GM19238 (cell line): ENCODE measurements around the gene ZNF668.
"Not testable (repeated sequence)": the region's sequence is repeated elsewhere in the genome, so short reads cannot be mapped to it uniquely, and the experiment has no call there.

Experiments used
- DNase-seq: peaks from one replicate; pipeline ENCODE4 v3.0.0; 2011; ENCODE audit warnings: low spot score; ENCODE audit not compliant: insufficient read length

The ZNF668 gene

DNA sequence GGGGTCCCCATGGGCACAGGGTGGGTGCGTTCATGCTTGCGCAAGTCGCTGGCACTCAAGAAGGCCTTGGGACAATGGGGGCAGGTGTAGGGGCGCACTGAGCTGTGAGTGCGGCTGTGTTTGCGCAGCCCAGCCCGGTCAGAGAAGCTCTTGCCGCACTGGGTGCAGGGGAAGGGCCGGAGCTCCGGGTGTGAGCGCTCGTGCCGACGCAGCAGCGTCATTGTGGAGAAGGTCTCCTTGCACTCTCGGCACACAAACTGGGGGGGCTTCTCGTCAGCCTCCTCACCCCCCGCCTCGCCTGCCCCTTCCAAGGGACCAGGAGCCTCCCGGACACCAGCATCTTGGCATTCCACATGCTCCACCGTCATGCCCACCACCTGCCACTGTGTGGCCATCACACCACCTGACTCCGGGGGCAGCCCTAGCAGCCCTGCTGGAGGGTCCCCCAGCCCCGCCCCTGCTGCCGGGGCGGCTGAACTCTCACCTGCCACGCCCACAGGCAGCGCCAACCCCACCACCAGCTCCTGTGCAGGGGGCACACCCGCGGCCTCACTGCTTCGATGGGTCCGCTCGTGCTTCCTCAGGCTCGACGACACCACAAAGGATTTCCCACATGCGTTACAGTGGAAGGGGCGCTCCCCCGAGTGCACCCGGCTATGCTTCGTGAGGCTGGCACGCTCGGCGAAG lies 12.8 kb downstream of the ZNF668 start:
- no peak for DNase-seq

DNA sequence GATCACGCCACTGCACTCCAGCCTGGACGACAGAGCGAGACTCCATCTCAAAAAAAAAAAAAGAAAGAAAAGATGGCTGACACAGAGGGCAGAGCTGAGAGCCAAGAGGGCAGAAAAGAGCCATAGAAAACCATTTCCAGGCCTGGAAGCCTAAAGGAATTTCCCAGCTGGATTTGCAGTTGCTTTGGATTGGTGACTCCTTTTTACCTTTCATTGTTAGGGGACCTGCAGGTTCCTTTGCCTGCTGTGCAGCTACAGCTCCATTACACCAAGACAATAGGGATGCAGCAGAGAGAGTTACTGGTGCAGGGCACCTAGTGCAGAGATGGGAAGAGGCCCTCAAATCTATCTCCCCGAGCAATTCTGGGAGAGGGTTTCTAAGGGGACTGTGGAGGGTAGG lies 18.4 kb downstream of the ZNF668 start:
- DNase-seq, result no peak

DNA sequence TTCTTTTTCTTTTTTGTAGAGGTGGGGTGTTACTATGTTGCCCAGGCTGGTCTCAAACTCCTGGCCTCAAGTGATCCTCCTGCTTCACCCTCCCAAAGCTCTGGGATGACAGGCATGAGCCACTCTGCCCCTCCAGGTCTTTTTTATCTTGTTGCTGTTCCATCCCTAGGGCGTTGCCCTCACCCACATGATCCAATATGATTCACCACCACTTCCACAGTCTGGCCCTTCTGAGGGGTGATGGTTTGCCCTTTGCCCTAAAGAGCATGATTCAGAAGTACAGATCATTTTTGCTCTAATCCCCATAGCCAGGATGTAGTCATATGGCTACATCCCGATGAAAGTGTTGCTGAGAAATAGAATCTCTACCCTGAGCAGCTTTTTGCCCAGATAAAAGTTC lies 21.9 kb downstream of the ZNF668 start:
- DNase-seq, result no peak

DNA sequence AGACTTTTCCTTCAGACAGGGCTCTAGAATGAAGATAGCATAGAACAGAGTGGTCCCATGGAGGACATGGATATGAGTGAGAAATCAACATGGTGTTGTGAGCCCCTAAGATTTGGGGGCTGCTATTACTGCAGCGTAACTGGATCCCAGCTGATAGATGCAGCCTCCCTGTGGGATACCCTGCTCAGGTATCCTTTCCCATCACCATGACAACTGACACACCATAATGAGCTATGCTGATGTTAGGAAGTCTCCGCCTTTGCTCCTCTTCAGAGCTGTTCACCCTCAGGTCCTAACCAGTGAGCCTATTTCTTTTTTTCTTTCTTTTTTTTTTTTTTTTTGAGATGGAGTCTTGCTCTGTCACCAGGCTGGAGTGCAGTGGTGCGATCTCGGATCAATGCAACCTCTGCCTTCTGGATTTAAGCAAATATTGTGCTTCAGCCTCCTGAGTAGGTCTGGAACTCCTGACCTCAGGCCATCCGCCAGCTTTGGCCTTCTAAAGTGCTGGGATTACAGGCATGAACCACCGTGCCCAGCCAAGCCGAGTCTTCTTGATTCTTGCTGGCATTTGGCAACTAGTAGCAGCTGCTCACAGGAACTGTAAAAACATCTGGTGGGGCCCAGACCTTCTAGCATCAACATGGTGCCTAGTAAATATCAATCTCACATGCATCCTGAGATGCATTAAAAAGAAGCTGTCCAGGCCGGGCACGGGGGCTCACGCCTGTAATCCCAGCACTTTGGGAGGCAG lies 23.6 kb downstream of the ZNF668 start:
- DNase-seq, result no peak

DNA sequence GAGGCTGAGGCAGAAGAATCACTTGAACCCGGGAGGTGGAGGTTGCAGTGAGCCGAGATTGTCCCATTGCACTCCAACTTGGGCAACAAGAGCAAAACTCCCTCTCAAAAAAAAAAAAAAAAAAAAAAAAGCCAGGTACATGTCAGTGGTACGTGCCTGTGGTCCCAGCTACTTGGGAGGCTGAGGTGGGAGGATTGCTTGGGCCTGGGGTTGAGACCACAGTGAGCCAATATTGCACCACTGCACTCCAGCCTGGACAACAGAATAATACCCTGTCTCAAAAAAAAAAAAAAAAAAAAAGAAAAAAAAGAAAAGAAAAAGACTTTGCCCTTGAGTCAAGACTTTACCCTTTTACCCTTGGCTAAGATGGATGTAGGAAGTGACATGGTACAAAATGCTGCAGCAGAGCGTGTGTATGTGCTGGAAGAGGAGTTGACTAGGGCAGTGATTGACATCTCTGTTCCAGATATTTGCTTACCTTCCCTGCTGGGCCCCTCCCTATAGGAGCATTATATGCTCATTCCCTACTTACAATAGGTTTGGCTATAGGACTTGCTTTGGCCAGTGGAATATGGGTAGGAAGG lies 30.1 kb downstream of the ZNF668 start:
- DNase-seq, result no peak

DNA sequence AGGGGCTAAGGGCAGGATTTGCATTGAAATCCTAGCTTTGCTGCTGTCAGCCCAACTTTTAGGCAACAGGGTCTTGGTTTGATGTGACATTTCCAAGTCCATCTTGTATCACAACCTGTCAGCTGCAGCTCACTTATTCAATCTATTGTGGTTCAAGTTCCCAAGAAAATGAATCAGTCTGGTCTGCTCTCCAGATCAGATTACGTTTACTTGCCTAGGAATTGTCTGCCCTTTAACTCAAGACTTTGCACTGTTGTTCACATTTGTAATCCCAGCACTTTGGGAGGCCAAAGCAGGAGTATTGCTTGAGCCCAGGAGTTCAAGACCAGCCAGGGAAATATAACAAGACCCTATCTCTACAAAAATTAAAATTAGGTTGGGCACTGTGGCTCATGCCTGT lies 30.7 kb downstream of the ZNF668 start:
- DNase-seq, result no peak

DNA sequence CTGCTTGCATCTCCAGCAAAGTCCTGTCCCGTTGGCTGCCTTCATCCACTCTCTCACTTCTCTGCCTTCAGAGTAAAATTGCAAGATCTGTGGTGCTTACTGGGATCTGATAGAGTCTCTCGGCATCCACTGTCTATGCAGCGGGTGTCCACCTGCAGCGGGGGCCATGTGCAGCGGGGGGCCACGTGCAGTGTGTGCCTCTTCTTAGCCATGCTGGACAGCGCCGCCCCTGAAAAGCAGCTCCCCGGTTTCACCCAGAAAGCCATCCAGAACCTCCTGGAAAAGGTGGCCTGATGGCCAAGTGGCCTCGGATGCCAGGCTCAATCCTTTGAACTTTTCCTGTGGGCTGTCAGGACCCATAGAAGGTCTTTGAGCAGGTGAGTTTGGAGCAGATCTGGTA lies 31.2 kb downstream of the ZNF668 start:
- no peak for DNase-seq

DNA sequence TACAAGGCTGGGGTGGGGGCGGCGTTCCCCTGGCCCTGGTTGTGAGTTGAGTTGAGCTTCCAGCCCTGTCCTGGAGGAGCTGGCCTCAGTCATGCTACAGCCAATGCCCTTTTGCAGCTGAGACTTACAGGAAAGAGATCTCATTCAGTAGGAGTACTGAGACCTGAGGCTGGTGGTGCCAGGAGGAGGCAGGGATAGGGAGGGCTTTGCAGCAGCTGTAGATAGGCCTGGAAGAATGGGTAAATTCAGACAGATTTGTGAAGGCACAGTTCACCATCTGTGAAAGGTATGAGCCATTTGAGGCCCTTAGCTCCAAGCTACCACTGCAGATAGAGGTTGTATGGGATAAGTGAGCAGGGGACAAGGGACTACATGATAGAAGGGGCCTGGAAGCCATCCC lies 35.0 kb downstream of the ZNF668 start:
- no peak for DNase-seq

DNA sequence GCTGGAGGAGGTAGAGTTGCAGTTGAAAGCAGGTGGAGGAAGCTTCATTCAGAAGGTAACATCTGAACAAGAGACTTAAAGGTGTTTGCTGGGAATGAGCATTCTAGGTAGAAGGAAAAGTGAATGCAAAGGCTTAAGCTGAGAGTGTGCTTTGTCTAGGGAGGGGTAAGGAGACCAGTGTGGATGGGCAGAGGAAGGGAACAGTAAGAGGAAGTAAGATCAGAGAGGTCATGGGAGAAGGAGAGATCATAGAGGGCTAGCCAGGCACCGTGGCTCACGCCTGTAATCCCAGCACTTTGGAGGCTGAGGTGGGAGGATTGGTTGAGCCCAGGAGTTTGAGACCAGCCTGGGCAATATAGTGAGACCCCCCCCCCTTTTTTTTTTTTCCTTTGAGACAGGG lies 37.3 kb downstream of the ZNF668 start:
- DNase-seq, result no peak

DNA sequence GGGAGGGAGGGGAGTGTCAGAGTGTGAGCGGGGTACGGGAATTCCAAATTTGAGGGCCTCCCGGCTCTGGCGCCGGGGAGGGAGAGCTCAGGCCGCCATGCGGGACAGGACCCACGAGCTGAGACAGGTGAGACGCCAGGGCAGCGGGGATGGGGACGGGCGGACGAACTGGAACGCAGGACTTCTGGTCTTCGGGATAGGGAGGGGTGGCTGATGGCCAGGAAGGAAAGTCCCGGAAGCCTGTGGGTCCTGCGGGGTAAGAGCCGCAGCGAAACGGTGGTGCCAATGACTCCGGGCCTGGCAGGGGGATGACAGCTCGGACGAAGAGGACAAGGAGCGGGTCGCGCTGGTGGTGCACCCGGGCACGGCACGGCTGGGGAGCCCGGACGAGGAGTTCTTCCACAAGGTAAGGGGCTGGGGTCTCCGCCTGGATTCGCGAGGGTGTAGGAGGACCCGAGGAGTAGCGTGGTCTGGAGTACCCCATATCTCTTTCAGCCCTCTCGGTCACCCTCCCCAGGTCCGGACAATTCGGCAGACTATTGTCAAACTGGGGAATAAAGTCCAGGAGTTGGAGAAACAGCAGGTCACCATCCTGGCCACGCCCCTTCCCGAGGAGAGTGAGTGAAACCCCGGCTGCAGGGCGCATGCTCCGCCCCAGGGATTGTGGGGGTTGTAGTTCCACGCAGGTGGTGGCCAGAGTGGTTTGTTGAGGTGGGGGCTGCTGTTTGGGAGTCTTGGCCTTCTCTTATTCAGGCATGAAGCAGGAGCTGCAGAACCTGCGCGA lies 40.1 kb downstream of the ZNF668 start:
- peak; percentile 95 for DNase-seq

DNA sequence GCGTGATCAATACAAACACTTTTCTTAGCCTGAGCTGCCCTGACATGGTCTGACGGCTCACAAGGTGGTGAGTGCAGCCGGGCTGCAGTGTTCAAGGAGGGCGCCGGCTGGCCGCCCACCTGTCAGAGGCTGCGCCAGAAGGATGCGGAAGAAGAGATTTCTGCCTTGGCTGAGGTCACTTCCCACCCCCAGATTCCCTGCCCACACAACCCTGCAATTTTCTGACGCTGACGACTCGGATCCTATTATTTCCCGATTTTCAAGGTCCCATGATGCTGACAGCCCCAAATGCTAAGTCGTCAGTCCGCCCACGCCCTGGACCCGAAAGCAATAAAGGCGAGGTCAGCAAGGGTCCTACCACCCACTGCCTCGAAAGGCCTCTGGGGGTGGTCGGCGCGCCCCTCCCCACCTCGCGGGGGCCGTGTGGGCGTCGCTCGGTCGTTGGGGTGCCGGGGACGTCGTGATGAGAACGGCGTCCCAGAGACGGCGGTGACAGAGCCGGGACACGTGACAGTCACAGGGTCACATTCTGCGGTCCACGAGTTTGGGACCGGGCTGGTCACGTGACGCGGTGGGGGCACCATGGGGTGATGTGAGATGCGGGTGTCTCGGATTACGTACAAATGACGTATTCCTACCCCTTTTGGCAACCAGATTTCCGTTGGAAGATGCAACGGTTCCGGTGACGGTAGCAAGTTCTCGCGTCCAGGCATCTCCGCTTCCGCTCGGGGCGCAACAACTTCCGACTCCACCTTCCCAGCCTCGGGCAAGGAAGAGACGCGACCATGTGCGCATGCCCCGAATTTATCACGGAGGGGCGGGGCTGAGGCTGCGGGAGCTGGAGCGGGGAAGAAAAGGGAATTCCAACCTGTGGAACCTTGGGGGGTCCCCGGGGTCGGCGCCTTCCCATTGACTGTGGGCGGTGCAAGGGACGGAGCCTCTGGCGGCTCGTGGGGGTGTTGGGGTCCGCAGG lies 41.0 kb downstream of the ZNF668 start, which contains the start of gene STX4:
STX4 (plus strand) TSS at position 823 of the 973 bp plus-strand sequence. CDS start 248 bp downstream, outside the sequence.
- peak; percentile 89 for DNase-seq

DNA sequence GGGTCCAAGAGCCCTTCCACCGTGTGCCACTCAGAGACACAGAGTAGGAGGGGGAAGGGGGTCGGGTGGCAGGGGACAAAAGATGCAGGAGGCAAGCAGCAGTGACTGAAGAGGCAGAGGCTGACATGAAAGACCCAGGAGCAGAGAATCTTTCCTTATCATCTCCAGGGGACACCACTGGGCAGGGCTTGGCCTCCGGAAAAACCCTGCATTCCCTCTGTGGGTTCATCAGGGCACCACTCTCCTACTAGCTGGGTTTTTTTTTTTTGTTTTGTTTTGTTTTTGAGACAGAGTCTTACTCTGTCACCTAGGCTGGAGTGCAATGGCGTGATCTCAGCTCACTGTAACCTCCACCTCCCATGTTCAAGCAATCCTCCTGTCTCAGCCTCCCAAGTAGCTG lies 42.8 kb downstream of the ZNF668 start:
- DNase-seq, result no peak

DNA sequence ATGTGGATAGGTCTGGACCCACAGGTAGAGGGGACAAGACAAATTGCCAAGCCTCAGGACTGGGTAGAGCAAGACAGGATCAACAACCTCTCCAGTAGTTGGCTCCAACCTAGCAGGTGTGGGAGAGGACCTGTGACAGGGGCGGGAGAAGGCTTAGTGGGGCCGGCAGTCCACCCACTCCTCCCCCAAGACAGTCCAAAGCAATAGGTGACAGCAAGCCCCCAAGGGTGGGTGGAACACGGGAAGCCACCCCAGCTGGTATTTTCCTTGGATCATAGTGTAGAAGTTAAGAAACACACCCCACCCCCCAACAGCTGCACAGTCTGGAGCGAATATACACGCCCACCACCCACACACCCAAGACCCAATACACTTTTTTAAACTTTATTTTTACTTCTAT lies 44.8 kb downstream of the ZNF668 start:
- DNase-seq, result no peak

DNA sequence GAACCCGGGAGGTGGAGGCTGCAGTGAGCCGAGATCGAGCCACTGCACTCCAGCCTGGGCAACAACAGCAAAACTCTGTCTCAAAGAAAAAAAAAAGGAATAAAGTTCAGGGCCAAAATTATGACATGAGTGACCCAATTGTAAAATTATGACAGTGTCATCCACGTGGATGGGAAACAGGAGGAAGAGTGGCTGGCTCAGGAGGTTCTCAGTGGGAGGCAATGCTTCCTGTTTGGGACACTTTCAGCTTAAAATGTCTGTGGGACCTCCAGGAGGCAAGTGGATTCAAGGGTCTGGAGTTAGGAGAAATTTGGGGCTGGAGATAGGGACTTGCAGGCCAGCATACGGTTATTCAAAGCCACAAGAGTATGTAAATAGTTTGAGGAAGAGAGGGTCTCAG lies 48.7 kb downstream of the ZNF668 start:
- DNase-seq, result no peak

DNA sequence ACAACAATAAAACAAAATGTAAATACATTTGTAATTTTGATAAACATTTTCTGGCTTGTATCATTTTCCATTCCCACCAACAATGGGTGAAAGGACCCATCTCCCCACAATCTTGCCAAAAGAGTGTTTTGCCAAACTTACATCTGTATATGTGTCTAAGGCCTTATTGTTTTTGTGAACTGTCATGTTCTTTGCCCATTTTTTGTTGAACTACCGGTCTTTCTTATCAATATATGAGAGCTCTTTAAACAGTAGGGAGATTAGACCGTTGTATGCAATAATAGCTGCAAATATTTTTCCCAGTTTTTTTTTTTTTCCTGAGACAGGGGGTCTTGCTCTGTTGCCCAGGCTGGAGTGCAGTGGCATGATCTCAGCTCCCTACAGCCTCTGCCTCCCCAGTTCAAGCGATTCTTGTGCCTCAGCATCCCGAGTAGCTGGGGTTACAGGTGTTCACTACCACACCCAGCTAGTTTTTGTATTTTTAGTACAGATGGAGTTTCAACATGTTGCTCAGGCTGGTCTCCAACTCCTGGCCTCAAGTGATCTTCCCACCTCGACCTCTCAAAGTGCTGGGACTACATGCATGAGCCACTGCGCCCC lies 50.3 kb downstream of the ZNF668 start:
- DNase-seq, result no peak

DNA sequence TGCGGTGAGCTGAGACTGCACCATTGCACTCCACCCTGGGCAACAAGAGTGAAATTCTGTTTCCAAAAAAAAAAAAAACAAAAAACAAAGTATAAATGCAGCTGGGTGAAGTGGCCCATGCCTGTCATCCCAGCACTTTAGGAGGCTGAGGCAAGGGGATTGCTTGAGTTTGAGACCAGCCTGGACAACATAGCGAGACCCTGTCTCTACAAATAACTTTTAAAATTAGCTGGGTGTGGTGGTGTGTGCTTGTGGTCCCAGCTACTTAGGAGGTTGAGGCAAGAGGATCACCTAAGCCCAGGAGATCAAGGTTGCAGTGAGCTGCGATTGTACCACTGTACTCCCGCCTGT lies 50.8 kb downstream of the ZNF668 start:
- no peak for DNase-seq

DNA sequence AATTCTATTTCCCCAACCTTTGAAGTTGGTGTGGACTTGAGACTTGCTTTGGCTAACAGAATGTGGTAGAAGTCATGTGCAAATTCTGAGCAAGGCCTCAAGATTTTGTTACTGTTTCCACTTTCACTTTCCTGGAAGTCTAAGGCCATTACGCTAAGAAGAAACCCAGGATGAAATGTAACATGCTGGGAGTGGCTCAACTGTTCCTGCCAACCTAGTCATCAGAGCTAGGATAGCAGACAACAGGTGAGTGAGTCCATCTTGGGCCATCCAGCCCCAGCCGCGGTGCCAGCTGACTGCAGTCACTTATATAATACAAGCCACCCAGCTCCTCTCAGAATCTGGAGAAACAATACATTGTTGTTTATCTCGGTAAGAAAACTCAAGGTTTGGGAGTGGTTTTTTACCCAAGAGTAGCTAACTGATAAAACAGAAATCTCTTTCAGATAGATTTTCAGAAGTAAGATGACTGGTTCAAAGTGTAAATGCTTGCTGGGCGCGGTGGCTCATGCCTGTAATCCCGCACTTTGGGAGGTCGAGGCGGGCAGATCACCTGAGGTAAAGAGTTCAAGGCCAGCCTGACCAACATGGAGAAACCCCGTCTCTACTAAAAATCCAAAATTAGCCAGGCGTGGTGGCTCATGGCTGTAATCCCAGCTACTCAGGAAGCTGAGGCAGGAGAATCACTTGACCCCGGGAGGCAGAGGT lies 51.3 kb downstream of the ZNF668 start:
- DNase-seq, result no peak

DNA sequence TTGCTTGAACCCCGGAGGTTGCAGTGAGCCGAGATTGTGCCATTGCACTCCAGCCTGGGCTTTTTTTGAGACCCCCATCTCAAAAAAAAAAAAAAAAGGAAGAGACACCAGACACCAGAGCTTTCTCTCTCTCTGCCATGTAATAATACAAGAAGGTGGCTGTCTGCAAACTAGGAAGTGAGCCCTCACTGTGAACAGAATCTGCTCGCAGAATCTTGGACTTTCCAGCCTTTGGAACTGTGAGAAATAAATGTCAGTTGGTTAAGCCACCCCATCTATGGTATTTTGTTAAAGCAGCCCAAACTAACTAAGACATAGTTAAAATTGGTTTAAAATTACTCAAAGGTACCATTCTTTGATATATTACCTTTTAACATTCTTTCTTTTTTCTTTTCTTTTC lies 53.5 kb downstream of the ZNF668 start:
- no peak for DNase-seq

DNA sequence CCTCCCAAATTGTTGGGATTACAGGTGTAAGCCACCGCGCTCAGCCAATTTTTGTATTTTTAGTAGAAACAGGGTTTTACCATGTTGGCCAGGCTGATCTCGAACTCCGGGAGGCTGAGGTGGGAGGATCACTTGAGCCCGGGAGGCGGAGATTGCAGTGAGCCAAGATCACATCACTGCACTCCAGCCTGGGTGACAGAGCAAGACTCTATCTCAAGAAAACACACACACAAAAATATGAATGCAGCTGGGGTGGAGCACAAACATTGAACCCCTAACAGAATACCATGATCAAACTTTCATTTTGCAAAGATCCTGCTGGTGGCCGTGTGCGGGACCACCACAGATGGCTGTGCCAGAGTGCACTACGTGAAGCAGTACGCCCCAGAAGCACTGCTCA lies 56.3 kb downstream of the ZNF668 start:
- DNase-seq, result not testable (repeated sequence)

DNA sequence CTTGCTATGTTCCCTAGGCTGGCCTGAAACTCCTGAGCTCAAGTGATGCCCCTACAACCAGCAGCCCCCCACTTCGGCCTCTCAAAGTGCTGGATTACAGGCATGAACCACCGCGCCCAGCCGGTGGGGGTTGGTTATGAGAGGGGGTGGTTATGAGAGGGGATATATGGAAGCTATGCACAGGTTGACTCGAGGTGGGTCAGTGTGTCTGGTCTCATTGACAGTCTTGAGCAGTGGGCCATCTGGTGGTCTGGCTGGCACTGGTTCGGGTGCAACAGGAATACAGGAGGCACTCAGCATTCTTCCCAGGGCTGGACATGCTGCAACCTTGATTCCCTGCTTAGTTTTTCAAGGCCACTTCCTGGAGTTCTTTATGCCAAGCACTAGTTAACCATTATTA lies 58.0 kb downstream of the ZNF668 start:
- no peak for DNase-seq
